ENCODE results near the gene TNRC6C.
"Not testable (repeated sequence)": the region's sequence is repeated elsewhere in the genome, so short reads cannot be mapped to it uniquely, and the experiment has no call there.

TNRC6C gene

GRCh38 chr17:77990301-77990700 is 31.8 kb downstream of the TNRC6C start:
- H3K4me3 ChIP-seq (ENCODE audit: low read depth, low read length), result no peak overlapping the region
- DNase-seq (ENCODE audit: low read depth), result no peak
- no peak for TF ChIP-seq CTCF (IDR thresholded peaks at IDR 0.05; ENCODE audit: low read depth, low read length, missing control alignments)

- not testable (repeated sequence) for H3K4me3 ChIP-seq (ENCODE audit: low read depth, low read length); DNase-seq (ENCODE audit: low read depth)
Observed at GRCh38 chr17:77993735-77994134, 35.2 kb downstream of the TNRC6C start.

GRCh38 chr17:77995146-77995852 is 36.8 kb downstream of the TNRC6C start:
- DNase-seq (ENCODE audit: low read depth), result no peak
- H3K4me3 ChIP-seq (ENCODE audit: low read depth, low read length), result no peak overlapping the region
- TF ChIP-seq CTCF (IDR thresholded peaks at IDR 0.05; ENCODE audit: low read depth, low read length, missing control alignments), result no peak

- TF ChIP-seq CTCF (IDR thresholded peaks at IDR 0.05; ENCODE audit: low read depth, low read length, missing control alignments), result no peak
- DNase-seq (ENCODE audit: low read depth), result no peak
- no peak overlapping the region for H3K4me3 ChIP-seq (ENCODE audit: low read depth, low read length)
Observed at GRCh38 chr17:77996256-77996655, 37.8 kb downstream of the TNRC6C start.

GRCh38 chr17:77999413-78000173 is 41.1 kb downstream of the TNRC6C start:
- DNase-seq (ENCODE audit: low read depth), result no peak
- H3K4me3 ChIP-seq (ENCODE audit: low read depth, low read length), result no peak overlapping the region

GRCh38 chr17:78000341-78000740 is 41.8 kb downstream of the TNRC6C start:
- DNase-seq (ENCODE audit: low read depth), result no peak
- H3K4me3 ChIP-seq (ENCODE audit: low read depth, low read length), result no peak overlapping the region
- TF ChIP-seq CTCF (IDR thresholded peaks at IDR 0.05; ENCODE audit: low read depth, low read length, missing control alignments), result no peak

More at GRCh38 chr17:77999413-78000173, 41.1 kb downstream of the TNRC6C start:
- TF ChIP-seq CTCF (IDR thresholded peaks at IDR 0.05; ENCODE audit: low read depth, low read length, missing control alignments), result no peak

- TF ChIP-seq CTCF (IDR thresholded peaks at IDR 0.05; ENCODE audit: low read depth, low read length, missing control alignments), result no peak
- no peak overlapping the region for H3K4me3 ChIP-seq (ENCODE audit: low read depth, low read length)
- DNase-seq (ENCODE audit: low read depth), result no peak
Observed at GRCh38 chr17:78001182-78001581, 42.7 kb downstream of the TNRC6C start.

Measured in GM12864 (cell line).